Measurements from ENCODE around the gene CD22.

- no peak for TF ChIP-seq POLR2A (IDR thresholded peaks at IDR 0.05)
- TF ChIP-seq CTCF (IDR thresholded peaks at IDR 0.05): no peak
These were observed 23.1 kb downstream of the CD22 start for GRCh38 chr19:35352177-35352447.

Data from tibial nerve (tissue), 3 donors.